ENCODE results near the gene RTF1.
"Not testable (repeated sequence)": the region's sequence is repeated elsewhere in the genome, so short reads cannot be mapped to it uniquely, and the experiment has no call there.

RTF1 gene

GRCh38 chr15:41435037-41435786, 18.3 kb downstream of the RTF1 start:
- no peak overlapping the region for H3K27ac ChIP-seq (ENCODE audit: low read depth in 2 of 2, low read length in 2 of 2)
- no peaks in the 10 kb centered on the region for H3K4me1 ChIP-seq (ENCODE audit: control insufficient read depth in 2 of 2, insufficient read depth in 2 of 2, low read length in 2 of 2)
- no peaks in the 10 kb centered on the region for H3K9me3 ChIP-seq (ENCODE audit: control insufficient read depth in 2 of 2, low read length in 2 of 2)
- peaks cover 0 to 8% of the 10 kb centered on the region in 2 donors for H3K36me3 ChIP-seq (ENCODE audit: control insufficient read depth in 2 of 2, insufficient read depth in 2 of 2, low read length in 2 of 2)
- no peak overlapping the region for H3K9ac ChIP-seq (ENCODE audit: low read depth in 1 of 2, low read length in 2 of 2)
- no peak overlapping the region for H3K4me3 ChIP-seq (ENCODE audit: low read length in 2 of 2)
- no peaks in the 10 kb centered on the region for H3K27me3 ChIP-seq (ENCODE audit: control insufficient read depth in 2 of 2, insufficient read depth in 2 of 2, low read length in 2 of 2)

GRCh38 chr15:41437448-41437847, 20.6 kb downstream of the RTF1 start:
- Histone ChIP-seq H3K9me3 (ENCODE audit: control insufficient read depth in 2 of 2, low read length in 2 of 2) (no peaks in the 10 kb centered on the region), H3K36me3 (ENCODE audit: control insufficient read depth in 2 of 2, insufficient read depth in 2 of 2, low read length in 2 of 2) (peaks cover 7 to 15% of the 10 kb centered on the region in 2 donors), H3K27ac (ENCODE audit: low read depth in 2 of 2, low read length in 2 of 2) (no peak overlapping the region), H3K4me3 (ENCODE audit: low read length in 2 of 2) (no peak overlapping the region), H3K9ac (ENCODE audit: low read depth in 1 of 2, low read length in 2 of 2) (no peak overlapping the region), H3K27me3 (ENCODE audit: control insufficient read depth in 2 of 2, insufficient read depth in 2 of 2, low read length in 2 of 2) (no peaks in the 10 kb centered on the region), H3K4me1 (ENCODE audit: control insufficient read depth in 2 of 2, insufficient read depth in 2 of 2, low read length in 2 of 2) (no peaks in the 10 kb centered on the region)

GRCh38 chr15:41438206-41438605, 21.3 kb downstream of the RTF1 start:
- Histone ChIP-seq H3K27ac (ENCODE audit: low read depth in 2 of 2, low read length in 2 of 2) (no peak overlapping the region), H3K9ac (ENCODE audit: low read depth in 1 of 2, low read length in 2 of 2) (no peak overlapping the region), H3K4me1 (ENCODE audit: control insufficient read depth in 2 of 2, insufficient read depth in 2 of 2, low read length in 2 of 2) (no peaks in the 10 kb centered on the region), H3K27me3 (ENCODE audit: control insufficient read depth in 2 of 2, insufficient read depth in 2 of 2, low read length in 2 of 2) (no peaks in the 10 kb centered on the region), H3K9me3 (ENCODE audit: control insufficient read depth in 2 of 2, low read length in 2 of 2) (no peaks in the 10 kb centered on the region), H3K36me3 (ENCODE audit: control insufficient read depth in 2 of 2, insufficient read depth in 2 of 2, low read length in 2 of 2) (peaks cover 7 to 15% of the 10 kb centered on the region in 2 donors), H3K4me3 (ENCODE audit: low read length in 2 of 2) (no peak overlapping the region)

GRCh38 chr15:41438745-41439144, 21.9 kb downstream of the RTF1 start:
- not testable (repeated sequence) for H3K27me3 ChIP-seq (ENCODE audit: control insufficient read depth in 2 of 2, insufficient read depth in 2 of 2, low read length in 2 of 2); H3K4me1 ChIP-seq (ENCODE audit: control insufficient read depth in 2 of 2, insufficient read depth in 2 of 2, low read length in 2 of 2); H3K9me3 ChIP-seq (ENCODE audit: control insufficient read depth in 2 of 2, low read length in 2 of 2); H3K27ac ChIP-seq (ENCODE audit: low read depth in 2 of 2, low read length in 2 of 2); H3K4me3 ChIP-seq (ENCODE audit: low read length in 2 of 2); H3K9ac ChIP-seq (ENCODE audit: low read depth in 1 of 2, low read length in 2 of 2)
- peaks cover 7 to 15% of the 10 kb centered on the region in 2 donors for H3K36me3 ChIP-seq (ENCODE audit: control insufficient read depth in 2 of 2, insufficient read depth in 2 of 2, low read length in 2 of 2)

GRCh38 chr15:41443275-41443674, 26.4 kb downstream of the RTF1 start:
- H3K27me3 ChIP-seq (ENCODE audit: control insufficient read depth in 2 of 2, insufficient read depth in 2 of 2, low read length in 2 of 2), result no peaks in the 10 kb centered on the region
- H3K4me3 ChIP-seq (ENCODE audit: low read length in 2 of 2), result no peak overlapping the region
- H3K9me3 ChIP-seq (ENCODE audit: control insufficient read depth in 2 of 2, low read length in 2 of 2), result no peaks in the 10 kb centered on the region
- H3K4me1 ChIP-seq (ENCODE audit: control insufficient read depth in 2 of 2, insufficient read depth in 2 of 2, low read length in 2 of 2), result no peaks in the 10 kb centered on the region
- no peak overlapping the region for H3K9ac ChIP-seq (ENCODE audit: low read depth in 1 of 2, low read length in 2 of 2)
- H3K36me3 ChIP-seq (ENCODE audit: control insufficient read depth in 2 of 2, insufficient read depth in 2 of 2, low read length in 2 of 2), result peaks cover 7 to 20% of the 10 kb centered on the region in 2 donors
- no peak overlapping the region for H3K27ac ChIP-seq (ENCODE audit: low read depth in 2 of 2, low read length in 2 of 2)

- Histone ChIP-seq H3K4me3 (ENCODE audit: low read length in 2 of 2) (no peak overlapping the region), H3K9ac (ENCODE audit: low read depth in 1 of 2, low read length in 2 of 2) (no peak overlapping the region), H3K27me3 (ENCODE audit: control insufficient read depth in 2 of 2, insufficient read depth in 2 of 2, low read length in 2 of 2) (no peaks in the 10 kb centered on the region), H3K27ac (ENCODE audit: low read depth in 2 of 2, low read length in 2 of 2) (no peak overlapping the region), H3K9me3 (ENCODE audit: control insufficient read depth in 2 of 2, low read length in 2 of 2) (no peaks in the 10 kb centered on the region), H3K36me3 (ENCODE audit: control insufficient read depth in 2 of 2, insufficient read depth in 2 of 2, low read length in 2 of 2) (peaks cover 7 to 12% of the 10 kb centered on the region in 2 donors), H3K4me1 (ENCODE audit: control insufficient read depth in 2 of 2, insufficient read depth in 2 of 2, low read length in 2 of 2) (no peaks in the 10 kb centered on the region)
These were observed 28.5 kb downstream of the RTF1 start for GRCh38 chr15:41445399-41445798.

- Histone ChIP-seq H3K4me3 (ENCODE audit: low read length in 2 of 2) (no peak overlapping the region), H3K27ac (ENCODE audit: low read depth in 2 of 2, low read length in 2 of 2) (no peak overlapping the region), H3K9ac (ENCODE audit: low read depth in 1 of 2, low read length in 2 of 2) (no peak overlapping the region), H3K9me3 (ENCODE audit: control insufficient read depth in 2 of 2, low read length in 2 of 2) (no peaks in the 10 kb centered on the region), H3K27me3 (ENCODE audit: control insufficient read depth in 2 of 2, insufficient read depth in 2 of 2, low read length in 2 of 2) (no peaks in the 10 kb centered on the region), H3K36me3 (ENCODE audit: control insufficient read depth in 2 of 2, insufficient read depth in 2 of 2, low read length in 2 of 2) (peaks cover 15 to 27% of the 10 kb centered on the region in 2 donors), H3K4me1 (ENCODE audit: control insufficient read depth in 2 of 2, insufficient read depth in 2 of 2, low read length in 2 of 2) (no peaks in the 10 kb centered on the region)
These were observed 45.3 kb downstream of the RTF1 start for GRCh38 chr15:41462084-41462795.

- Histone ChIP-seq H3K9me3 (ENCODE audit: control insufficient read depth in 2 of 2, low read length in 2 of 2) (no peaks in the 10 kb centered on the region), H3K36me3 (ENCODE audit: control insufficient read depth in 2 of 2, insufficient read depth in 2 of 2, low read length in 2 of 2) (peaks cover 8 to 20% of the 10 kb centered on the region in 2 donors), H3K4me1 (ENCODE audit: control insufficient read depth in 2 of 2, insufficient read depth in 2 of 2, low read length in 2 of 2) (no peaks in the 10 kb centered on the region), H3K27me3 (ENCODE audit: control insufficient read depth in 2 of 2, insufficient read depth in 2 of 2, low read length in 2 of 2) (no peaks in the 10 kb centered on the region), H3K4me3 (ENCODE audit: low read length in 2 of 2) (no peak overlapping the region), H3K27ac (ENCODE audit: low read depth in 2 of 2, low read length in 2 of 2) (no peak overlapping the region), H3K9ac (ENCODE audit: low read depth in 1 of 2, low read length in 2 of 2) (no peak overlapping the region)
These were observed 48.1 kb downstream of the RTF1 start for GRCh38 chr15:41464889-41465580.

GRCh38 chr15:41465822-41466421, 49.0 kb downstream of the RTF1 start:
- H3K9me3 ChIP-seq (ENCODE audit: control insufficient read depth in 2 of 2, low read length in 2 of 2), result no peaks in the 10 kb centered on the region
- H3K9ac ChIP-seq (ENCODE audit: low read depth in 1 of 2, low read length in 2 of 2), result no peak overlapping the region
- H3K27ac ChIP-seq (ENCODE audit: low read depth in 2 of 2, low read length in 2 of 2), result no peak overlapping the region
- H3K27me3 ChIP-seq (ENCODE audit: control insufficient read depth in 2 of 2, insufficient read depth in 2 of 2, low read length in 2 of 2), result no peaks in the 10 kb centered on the region
- H3K4me3 ChIP-seq (ENCODE audit: low read length in 2 of 2), result no peak overlapping the region
- peaks cover 14 to 26% of the 10 kb centered on the region in 2 donors for H3K36me3 ChIP-seq (ENCODE audit: control insufficient read depth in 2 of 2, insufficient read depth in 2 of 2, low read length in 2 of 2)
- H3K4me1 ChIP-seq (ENCODE audit: control insufficient read depth in 2 of 2, insufficient read depth in 2 of 2, low read length in 2 of 2), result no peaks in the 10 kb centered on the region

GRCh38 chr15:41466711-41467110, 49.8 kb downstream of the RTF1 start:
- Histone ChIP-seq H3K27ac (ENCODE audit: low read depth in 2 of 2, low read length in 2 of 2) (no peak overlapping the region), H3K36me3 (ENCODE audit: control insufficient read depth in 2 of 2, insufficient read depth in 2 of 2, low read length in 2 of 2) (peaks cover 21 to 30% of the 10 kb centered on the region in 2 donors), H3K4me3 (ENCODE audit: low read length in 2 of 2) (no peak overlapping the region), H3K9me3 (ENCODE audit: control insufficient read depth in 2 of 2, low read length in 2 of 2) (no peaks in the 10 kb centered on the region), H3K4me1 (ENCODE audit: control insufficient read depth in 2 of 2, insufficient read depth in 2 of 2, low read length in 2 of 2) (no peaks in the 10 kb centered on the region), H3K27me3 (ENCODE audit: control insufficient read depth in 2 of 2, insufficient read depth in 2 of 2, low read length in 2 of 2) (no peaks in the 10 kb centered on the region), H3K9ac (ENCODE audit: low read depth in 1 of 2, low read length in 2 of 2) (no peak overlapping the region)
